ENCODE data around the gene ZNF79.
"Not testable (repeated sequence)": the region's sequence is repeated elsewhere in the genome, so short reads cannot be mapped to it uniquely, and the experiment has no call there.

ZNF79 gene

DNA sequence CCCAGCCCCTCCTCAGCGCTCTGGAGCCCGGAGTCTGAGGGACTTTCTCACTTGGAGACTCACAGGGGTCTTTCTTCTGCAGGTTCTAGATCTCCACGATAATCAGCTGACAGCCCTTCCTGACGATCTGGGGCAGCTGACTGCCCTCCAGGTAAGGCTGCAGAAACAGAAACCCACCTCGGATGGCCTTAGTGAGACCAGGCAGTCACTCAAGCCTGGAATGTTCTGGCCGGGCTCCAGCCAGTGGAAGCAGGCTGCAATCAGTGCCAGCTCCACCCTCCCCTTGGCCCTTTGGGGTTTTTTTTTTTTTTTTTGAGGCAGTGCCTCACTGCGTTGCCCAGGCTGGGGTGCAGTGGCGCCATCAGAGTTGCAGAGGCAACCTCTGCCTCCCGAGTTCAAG is 34.7 kb downstream of the ZNF79 start:
- DNase-seq = no peak

DNA sequence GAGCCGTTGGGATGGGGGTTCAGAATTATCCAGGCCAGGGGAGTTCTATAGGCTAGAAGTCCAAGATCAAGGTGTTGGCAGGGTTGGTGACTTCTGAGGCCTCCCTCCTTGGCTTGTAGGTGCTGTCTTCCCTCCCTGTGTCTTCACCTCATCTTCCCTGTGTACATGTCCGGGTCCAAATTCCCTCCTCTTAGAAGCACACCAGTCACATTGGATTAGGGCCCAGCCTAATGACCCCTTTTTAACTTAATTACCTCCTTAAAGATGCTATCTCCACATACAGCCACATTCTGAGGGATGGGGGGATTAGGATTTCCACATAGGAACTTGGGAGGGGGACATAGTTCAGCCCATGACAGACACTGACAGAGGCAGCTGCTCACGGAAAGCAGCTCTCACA is 39.2 kb downstream of the ZNF79 start:
- DNase-seq = peak; percentile 68

DNA sequence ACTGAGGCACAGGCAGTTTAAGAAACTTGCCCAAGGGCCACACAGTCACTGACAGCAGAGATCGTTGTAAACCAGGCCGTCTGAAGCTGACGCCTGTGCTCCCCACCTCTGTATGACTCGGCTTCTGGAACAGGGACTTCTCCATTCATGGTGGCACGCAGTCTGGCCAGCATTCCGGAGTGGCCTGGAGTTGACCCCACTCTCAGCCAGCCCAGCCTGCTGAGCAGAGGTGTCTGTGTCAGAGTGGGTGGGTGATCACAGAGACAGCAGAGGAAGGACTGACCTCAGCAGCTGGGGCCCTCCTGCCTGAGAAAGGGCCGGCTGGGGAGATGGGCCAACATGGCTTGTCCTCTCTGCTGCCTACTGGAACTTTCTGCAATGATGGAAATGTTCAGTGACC is 39.7 kb downstream of the ZNF79 start:
- DNase-seq = peak; percentile 91

DNA sequence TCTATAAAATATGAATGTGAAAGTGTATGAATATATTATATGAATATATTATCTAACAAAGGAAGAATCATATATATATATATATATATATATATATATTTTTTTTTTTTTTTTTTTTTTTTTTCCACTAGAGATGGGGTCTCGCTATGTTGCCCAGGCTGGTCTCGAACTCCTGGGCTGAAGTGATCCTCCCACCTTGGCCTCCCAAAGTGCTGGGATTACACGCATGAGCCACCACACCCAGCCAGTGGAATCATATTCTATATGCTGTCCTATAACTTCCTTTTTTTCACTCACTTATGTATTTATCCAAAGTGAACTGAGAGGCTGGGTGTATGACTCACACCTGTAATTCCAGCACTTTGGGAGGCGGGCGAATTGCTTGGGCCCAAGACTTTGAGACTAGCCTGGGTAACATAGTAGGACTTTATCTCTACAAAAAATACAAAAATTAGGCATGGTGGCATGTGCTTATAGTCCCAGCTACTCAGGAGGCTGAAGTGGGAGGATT is 42.3 kb downstream of the ZNF79 start:
- DNase-seq = not testable (repeated sequence)

DNA sequence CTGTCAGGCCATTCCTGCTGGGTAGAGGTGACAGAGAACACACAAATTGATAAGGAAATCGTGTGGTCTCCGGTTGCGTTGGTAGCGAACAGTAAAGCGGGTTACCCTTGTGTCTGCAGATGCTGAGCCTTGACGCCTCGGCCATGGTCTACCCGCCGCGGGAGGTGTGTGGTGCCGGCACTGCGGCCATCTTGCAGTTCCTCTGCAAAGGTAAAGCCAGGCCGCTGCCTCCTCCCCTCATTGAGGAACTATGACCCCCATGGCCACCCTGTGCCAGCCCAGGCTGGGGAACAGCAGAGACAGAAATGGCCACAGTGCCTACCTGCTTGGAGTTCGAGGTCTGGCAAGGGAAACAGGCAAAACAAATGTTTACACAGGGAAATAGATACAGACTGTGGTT is 43.4 kb downstream of the ZNF79 start:
- DNase-seq = no peak

DNA sequence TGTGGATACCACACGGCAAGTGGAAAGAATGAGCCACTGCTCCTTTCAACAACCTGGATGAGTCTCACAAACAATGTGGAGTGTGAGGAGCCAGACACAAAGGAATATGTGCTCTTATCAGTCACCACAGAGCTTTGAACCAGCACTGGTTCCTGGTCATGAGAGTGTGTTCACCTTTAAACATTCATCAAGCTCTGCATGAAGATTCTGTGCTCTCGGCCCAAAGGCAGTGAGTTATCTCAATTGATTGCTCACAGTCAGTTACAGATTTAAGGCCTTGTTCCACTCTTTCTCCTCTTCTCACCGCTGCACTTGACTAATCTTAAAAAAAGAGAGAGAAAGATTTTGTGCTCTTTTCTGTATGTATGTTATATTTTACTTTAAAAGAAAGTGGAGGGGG is 46.5 kb downstream of the ZNF79 start:
- no peak for DNase-seq

DNA sequence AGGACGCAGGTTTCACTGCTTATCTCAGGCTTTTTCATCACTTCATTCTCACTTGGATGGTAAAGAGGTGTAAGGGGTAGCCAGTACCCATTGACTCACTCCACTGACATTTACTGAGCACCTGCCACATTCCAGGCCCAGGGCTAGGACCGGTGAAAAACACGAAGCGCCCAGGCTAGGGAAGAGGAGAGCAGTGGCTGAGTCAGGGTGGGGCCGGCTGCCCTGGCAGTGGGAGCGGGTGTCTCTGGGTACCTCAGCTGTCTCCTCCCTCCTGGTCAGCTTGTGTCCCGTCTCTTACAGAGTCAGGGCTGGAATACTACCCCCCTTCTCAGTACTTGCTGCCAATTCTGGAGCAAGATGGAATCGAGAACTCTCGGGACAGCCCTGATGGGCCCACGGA is 49.3 kb downstream of the ZNF79 start:
- no peak for DNase-seq

DNA sequence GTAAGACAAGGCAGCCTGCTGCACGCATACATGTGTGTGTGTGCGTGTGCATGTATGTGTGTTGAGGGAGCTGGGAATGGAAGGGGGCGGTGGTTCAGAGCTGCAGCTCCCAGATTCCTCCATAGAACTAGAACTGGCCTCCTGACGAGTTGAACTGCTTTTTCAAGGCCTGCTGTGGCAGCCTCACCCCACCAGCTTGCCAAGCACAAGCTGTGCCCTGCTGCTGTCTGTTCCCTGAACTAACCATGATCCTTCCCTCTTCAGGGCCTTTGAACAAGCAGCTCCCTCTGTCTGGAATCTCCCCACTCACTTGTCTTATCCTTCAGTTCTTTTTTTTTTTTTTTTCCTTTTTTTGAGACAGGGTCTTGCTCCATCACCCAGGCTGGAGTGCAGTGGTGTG is 49.8 kb downstream of the ZNF79 start:
- DNase-seq = no peak

DNA sequence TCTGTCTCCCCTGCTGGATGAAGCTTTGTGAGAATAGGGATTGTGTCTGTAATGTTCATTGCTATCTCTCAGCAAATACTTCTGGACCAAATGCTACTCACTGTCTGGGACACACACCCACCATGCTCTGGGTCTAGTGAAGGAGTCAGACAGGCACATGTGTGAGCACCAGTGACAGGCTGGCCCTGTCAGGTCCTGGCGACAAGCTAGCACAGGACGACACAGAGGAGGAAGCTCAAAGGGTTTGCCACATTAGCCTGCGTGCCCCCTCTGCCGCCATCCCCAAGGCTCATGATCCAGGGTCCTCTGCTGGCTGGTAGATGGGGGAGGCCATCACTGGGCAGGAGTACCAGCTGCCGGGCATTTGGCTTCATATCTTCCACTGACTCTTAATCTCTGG is 50.4 kb downstream of the ZNF79 start:
- no peak for DNase-seq

DNA sequence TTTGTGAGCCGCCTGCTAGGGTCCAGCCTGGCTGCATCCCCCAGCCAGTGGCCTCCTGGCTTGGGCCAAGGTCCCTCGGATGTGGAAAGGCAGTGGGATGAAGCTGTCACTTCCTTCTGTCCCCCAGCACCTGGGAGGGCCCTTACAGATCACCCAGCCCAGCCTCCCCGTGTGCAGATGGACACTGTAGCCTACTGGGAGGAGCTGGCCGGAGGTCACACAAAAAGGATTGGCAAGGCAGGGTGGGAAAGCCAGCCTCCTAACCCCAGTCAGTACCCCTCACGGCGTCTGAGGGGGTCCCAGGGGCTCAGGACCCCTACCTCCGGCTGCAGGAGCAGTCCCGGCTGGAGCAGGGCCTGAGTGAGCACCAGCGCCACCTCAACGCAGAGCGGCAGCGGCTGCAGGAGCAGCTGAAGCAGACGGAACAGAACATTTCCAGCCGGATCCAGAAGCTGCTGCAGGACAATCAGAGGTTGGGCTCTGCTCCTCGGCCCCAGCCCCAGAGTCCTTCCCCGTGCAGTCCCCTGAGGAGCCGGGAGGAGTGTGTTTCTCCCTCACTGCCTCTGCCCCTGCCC is 55.4 kb downstream of the ZNF79 start:
- no peak for DNase-seq

DNA sequence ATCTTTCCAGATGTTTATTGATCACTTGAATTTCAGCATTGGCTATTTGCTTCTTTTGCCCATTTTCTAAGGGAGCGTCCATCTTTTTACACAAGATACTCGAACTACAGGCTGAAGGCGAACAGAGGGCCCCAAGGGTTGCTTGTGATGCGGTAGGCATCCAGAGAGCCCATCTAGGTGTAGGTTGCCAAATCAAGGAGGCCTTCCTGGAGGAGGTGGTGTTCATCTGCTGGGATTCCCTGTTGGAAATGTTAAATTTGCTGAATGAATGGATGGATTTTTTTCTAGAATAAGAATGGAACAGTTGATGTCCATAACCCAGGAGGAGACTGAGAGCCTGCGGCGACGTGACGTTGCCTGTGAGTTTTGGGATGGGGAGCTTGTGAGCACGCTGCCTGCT is 58.5 kb downstream of the ZNF79 start:
- peak; percentile 27 for DNase-seq

DNA sequence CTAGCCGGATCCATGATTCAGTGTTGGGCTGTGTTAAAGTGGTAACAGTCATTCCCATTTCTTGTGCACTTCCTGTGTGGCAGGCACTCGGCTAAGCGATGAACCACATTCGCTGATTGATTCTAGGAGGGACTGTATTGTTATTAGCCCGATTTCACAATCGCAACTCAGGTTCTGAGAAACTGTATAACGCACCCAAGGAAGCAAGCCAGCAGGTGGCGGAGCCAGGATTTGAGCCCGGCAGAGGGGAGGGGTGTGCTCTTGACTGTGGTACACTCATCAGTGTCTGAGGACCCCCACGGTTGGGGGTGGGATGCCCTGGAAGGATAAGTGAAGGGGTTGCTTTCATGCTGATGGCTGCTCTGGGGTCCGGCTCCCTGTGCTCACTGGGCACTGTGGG is 61.8 kb downstream of the ZNF79 start:
- peak; percentile 32 for DNase-seq

DNA sequence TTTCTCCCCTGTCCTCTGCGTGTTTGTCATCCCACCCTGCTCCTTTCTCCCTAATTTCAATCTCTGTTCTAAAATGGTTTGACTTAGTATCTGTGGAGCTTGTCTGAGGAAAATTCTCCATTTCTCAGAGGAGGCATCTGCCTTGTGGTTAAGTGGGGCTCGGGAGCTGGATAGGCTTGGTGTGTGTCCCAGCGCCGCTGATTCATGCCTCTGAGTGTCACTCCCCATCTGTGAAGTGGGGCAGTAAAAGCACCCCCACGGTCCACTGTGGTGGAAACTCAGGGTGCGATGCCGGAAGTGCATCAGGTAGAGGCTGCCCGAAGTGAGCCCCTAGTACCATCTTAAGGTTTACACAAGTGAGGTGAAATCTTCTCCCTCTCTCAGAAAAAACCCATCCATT is 64.8 kb downstream of the ZNF79 start:
- no peak for DNase-seq

DNA sequence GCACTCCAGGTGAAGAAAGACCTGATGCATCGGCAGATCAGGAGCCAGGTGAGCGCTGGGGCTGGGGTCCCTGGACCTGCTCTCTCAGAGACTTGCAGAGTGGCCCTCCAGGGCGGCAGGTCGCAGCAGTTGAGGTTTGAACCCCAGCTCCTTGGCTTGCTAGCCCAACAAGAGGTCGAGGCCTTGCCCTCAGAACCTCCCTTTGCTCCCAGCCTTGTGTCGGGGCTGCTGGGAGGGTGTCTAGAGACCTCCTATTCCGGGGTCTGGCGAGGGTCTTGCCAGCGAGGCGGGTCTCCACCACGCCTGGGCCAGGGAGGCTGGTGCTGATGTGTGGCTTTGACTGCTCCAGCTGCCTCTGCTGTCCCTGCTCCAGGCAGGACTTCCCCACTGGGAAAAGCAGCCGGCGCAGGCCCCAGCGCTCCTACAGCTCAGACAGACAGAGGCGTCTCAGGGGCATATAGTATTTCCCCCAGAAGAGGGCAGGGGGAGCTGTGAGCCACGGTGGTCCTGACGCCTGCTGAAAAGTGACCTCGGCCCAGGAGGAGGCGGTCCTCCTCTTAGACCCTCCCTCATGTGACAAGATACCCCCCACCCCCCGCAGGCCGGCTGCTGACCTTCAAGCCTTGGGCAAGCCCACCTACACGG is 65.4 kb downstream of the ZNF79 start:
- peak; percentile 91 for DNase-seq

DNA sequence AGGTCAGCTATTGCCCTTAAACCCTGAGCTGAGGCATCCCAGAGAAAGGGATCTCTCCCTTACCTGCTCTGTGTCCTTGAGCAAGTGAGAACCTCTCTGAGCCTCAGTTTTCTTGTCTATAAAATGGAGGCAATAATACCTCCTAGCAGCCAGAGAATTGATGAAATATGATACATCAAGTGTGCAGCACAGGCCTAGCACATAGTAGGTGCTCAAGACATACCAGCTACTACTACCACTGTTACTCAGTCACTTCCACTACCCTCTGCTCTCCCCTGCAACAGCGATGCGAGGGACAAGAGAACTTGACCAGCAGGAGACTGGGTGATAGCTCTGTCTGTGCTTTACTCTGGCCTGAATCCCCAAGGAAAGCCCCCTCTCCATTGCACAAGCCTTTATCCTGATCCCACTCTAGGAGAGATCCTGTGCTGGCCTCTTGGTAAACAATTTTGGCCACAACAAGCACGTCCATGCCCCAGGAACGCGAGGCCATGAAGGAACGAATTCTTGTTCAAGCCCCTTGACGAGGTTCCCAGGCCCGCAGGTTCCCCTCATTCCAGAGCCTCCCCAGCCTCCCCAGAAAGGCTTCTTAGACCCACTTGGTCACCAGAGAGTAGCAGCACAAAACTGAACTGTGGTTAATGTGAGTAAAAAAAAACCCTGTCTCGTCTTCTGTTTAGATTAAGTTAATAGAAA is 66.5 kb downstream of the ZNF79 start:
- DNase-seq = no peak

DNA sequence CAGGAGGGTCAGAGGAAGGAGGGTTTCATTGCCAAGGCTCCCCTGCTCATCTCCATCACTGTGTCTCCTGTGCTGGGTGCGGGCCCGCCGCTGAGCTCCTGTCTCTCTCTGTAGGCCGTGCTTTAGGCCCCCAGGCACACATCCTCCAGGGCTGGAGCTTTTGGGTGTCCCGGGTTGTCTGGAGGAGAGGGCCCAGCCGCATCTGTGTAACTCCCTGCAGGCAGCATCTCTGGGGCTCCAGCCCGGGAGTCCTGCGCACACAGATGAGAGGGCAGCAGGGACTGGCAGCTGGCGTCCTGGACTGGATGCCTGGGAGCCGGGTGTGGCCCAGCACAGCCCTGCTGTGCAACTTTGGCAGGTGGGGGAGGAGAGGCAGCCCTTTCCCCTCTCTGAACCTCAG is 67.3 kb downstream of the ZNF79 start:
- DNase-seq = no peak

DNA sequence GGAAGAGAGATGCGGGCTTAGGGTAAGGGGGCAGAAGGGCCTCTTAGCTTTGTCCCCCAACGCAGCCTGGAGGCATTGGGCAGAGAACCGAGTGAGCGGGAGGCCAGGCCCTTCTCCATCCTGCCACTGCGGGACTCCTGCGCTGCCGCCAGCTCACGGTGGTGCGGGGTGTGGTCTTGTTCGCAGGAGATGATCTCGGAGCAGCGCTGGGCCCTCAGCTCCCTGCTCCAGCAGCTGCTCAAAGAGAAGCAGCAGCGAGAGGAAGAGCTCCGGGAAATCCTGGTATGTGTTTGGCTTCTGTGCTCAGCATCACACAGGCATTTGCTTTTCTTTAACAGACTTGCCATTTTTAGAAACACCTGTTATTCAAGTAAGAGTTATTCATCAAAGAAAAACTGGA is 68.4 kb downstream of the ZNF79 start:
- DNase-seq = no peak

DNA sequence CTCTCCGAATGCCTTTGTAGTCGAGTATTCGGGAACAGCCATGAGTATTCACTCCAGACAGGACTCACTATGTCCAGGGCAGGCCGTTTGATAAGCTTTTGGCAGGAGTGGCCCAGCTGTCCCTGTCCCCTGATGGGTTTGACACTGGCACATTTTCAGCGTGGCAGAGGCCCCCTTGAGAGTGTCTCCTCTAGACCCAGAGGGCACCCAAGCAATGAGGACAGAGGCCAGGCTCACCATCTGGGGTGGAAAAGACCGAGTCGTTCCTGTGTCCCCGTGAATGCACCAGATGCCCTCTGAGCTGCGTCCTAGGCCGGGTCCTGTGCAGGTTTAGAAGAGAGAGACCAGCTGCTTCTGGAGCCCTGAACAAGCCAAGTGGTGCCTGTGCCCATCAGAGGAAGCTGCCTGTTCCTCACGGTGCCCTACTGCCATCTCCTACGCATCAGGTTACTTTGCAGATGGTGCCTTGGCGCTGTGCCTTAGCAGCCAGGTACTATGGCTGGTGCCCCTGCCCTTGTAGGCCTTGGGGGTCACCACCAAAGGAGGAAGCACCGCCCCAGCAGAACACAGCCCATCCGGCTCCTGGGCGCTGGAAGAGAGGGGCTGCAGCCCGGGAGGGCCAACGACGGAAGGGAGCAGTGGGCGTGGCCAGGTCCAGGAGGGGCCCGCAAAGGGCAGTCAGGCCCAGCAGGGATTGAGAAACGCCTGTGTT is 69.6 kb downstream of the ZNF79 start:
- no peak for DNase-seq

DNA sequence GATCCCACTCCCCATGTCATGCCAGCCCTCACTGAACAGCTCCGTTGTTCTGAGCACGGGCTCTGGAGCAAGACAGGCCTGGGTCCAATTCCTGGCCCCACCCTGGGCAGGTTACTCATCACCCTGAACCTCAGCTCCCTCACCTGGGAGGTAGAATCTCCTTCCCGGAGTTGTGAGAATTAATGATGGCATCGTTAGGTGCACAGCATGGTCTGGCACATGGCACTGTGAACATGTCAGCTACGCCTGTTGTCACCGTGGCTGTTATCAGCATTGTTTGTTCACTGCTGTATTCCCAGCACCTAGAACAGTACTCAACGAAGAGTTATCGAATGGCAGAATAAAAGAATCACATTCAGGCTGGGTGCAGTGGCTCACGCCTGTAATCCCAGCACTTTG is 70.1 kb downstream of the ZNF79 start:
- no peak for DNase-seq
